Heart right ventricle (tissue), 16 donors: Measurements from ENCODE around the gene MIF. TPM values are rescaled to one million over a fixed set of nuclear protein-coding genes. Genes with fewer than 3 reads are reported as not detected.
A peak's percentile ranks its signal among the peaks of the same experiment; 100 is the strongest.

Experiments
- ATAC-seq, 8 donors: fragments of 200-7000 bp; cut with Tn5 transposase; one replicate each; pipeline ENCODE4 v1.9.1; 2020; ENCODE audit warnings: mild to moderate bottlenecking in 8 of 8, moderate library complexity in 8 of 8, moderate number of reproducible peaks in 1 of 8
- DNase-seq, 2 donors: peaks; one replicate each; pipeline ENCODE4 v3.0.0-alpha.2; 2020
- H3K27ac ChIP-seq, 10 donors: fragments of 200-600 bp; sonication (generic) in 2 of 10; one replicate each; pipeline versions ENCODE4 v1.5.0 to v1.8.0; 2020 to 2022; ENCODE audit warnings: mild to moderate bottlenecking in 3 of 10
- H3K27me3 ChIP-seq, 7 donors: fragments of 200-600 bp; one replicate each; pipeline ENCODE4 v1.8.0; 2021 to 2022; ENCODE audit warnings: mild to moderate bottlenecking in 2 of 7
- H3K36me3 ChIP-seq, 9 donors: fragments of 200-600 bp; sonication (generic) in 1 of 9; one replicate each; pipeline versions ENCODE4 v1.5.0 to v1.8.0; 2020 to 2022; ENCODE audit warnings: mild to moderate bottlenecking in 2 of 9
- H3K4me1 ChIP-seq, 9 donors: fragments of 200-600 bp; sonication (generic) in 1 of 9; one replicate each; pipeline versions ENCODE4 v1.5.0 to v1.8.0; 2020 to 2022; ENCODE audit warnings: mild to moderate bottlenecking in 4 of 9
- H3K4me3 ChIP-seq, 10 donors: fragments of 200-600 bp; sonication (generic) in 2 of 10; one replicate each; pipeline versions ENCODE4 v1.5.0 to v1.8.0; 2020 to 2022; ENCODE audit warnings: mild to moderate bottlenecking in 7 of 10, moderate library complexity in 2 of 10
- H3K9me3 ChIP-seq, 11 donors: fragments of 200-600 bp in 10 of 11; sonication (generic) in 2 of 11; one replicate each; pipeline versions ENCODE4 v1.5.0 to v1.8.0; 2013 to 2022; ENCODE audit warnings: mild to moderate bottlenecking in 2 of 11, control low read depth in 1 of 11, moderate library complexity in 1 of 11
- CTCF ChIP-seq, 9 donors: fragments of 200-600 bp; sonication (generic) in 2 of 9; IDR thresholded peaks; one replicate each; pipeline versions ENCODE4 v1.5.0 to v1.8.0; 2021 to 2022; ENCODE audit warnings: antibody characterized with exemption in 9 of 9, mild to moderate bottlenecking in 5 of 9, moderate library complexity in 1 of 9
- WGBS, 2 donors: extraction: QIAGEN DNeasy Blood & Tissue Kit; methylation state at CpG; one replicate each; pipeline ENCODE4 v1.1.7; 2013; ENCODE audit warnings: inconsistent platforms in 1 of 2; 5-methylcytosine and 5-hydroxymethylcytosine counted together
- intact Hi-C, 10 donors: fragments of 100-400 bp; cut with DNase I; formaldehyde crosslinking; loops; one replicate each; pipeline versions ENCODE4 v1.11.1 to v1.14.2; 2022
- polyA plus RNA-seq, 2 donors: library from polyadenylated mRNA; stranded (reverse); fragments of 200-250 nt; gene quantifications; one replicate each; pipeline ENCODE4 v1.2.3, GENCODE V29; 2013
- total RNA-seq, 10 donors: library from RNA; stranded (reverse); fragmentation: NEBNext Ultra II Directional in 3 of 10; extraction: Animal tissue kit (Norgen Biotek cat#: 25700) in 3 of 10; gene quantifications; one replicate each; pipeline versions ENCODE4 v1.2.1 to v1.2.4, GENCODE V29; 2021 to 2023
- donor health status: Arrhythmogenic right ventricular cardiomyopathy.
- donor health status: ischemic (EF 13 %, LVEDD 7.1; RV severe dilation, severe dysfunction).
- donor health status: healthy with polysubstance abuse.
- donor health status: DM: no; HTN: yes; CAD: no.
- donor health status: DM: no; HTN: no; CAD: no.
- donor health status: ischemic (EF 25% LVEDD 6.9; RV normal size, moderate dysfunction).
- donor health status: ischemic (EF 25% LVEDD 5.7; RV mildly dilated, moderate dysfunction).
- donor health status: healthy.
- donor health status: DM: yes; HTN: yes; CAD: no.
- donor health status: Ischemic cardiomyopathy.
- donor health status: ischemic (EF 35%, LVEDD 5.7; RV mildly dilated, moderate dysfunction).
- donor health status: nonischemic (EF 11% LVEDD 7.7; RV severe dilation, severe dysfunction).
- donor health status: DM: yes; HTN: yes; CAD: no.
- donor health status: PGD.
- donor health status: ischemic (EF 29% LVEDD 5.4; RV normal size, mild dysfunction).
- donor health status: nonischemic (EF 23%, LVEDD 6.1; RV moderate dilation, normal function).

The MIF gene
- total and polyA plus RNA-seq, 12 donors: 135 to 634 (median 228) TPM

GRCh38 chr22:23908587-23909205 lies 14.5 kb downstream of the MIF start:
- TF ChIP-seq CTCF (IDR thresholded peaks at IDR 0.05): no peak
- Histone ChIP-seq H3K4me3 (peak overlapping the region in 1 of 10 donors; percentile 23), H3K4me1 (peaks cover 5 to 29% (median 18%) of the 10 kb centered on the region in 9 donors), H3K27me3 (no peaks in the 10 kb centered on the region), H3K27ac (peak overlapping the region in 4 of 10 donors; percentile 30 to 67 (median 57)), H3K36me3 (no peaks in the 10 kb centered on the region), H3K9me3 (no peaks in the 10 kb centered on the region)
- DNase-seq (no peak), ATAC-seq (no peak)
- intact Hi-C loops: no loop called here
- 73 to 79% methylated on average over 11 of the region's 11 CpGs for whole genome bisulfite sequencing, 2 donors

GRCh38 chr22:23909296-23909898 lies 15.2 kb downstream of the MIF start:
- DNase-seq (no peak), ATAC-seq (no peak)
- no peaks in the 10 kb centered on the region for H3K9me3 ChIP-seq
- TF ChIP-seq CTCF (IDR thresholded peaks at IDR 0.05): no peak
- peaks cover 5 to 29% (median 18%) of the 10 kb centered on the region in 9 donors for H3K4me1 ChIP-seq
- peak overlapping the region in 2 of 10 donors; percentile 5 to 23 for H3K4me3 ChIP-seq
- H3K36me3 ChIP-seq: no peaks in the 10 kb centered on the region
- peak overlapping the region in 5 of 10 donors; percentile 6 to 67 (median 53) for H3K27ac ChIP-seq
- 42 to 50% methylated on average over 6 of the region's 6 CpGs for WGBS, 2 donors
- intact Hi-C loops: no loop called here
- no peaks in the 10 kb centered on the region for H3K27me3 ChIP-seq

GRCh38 chr22:23910496-23911190 lies 16.5 kb downstream of the MIF start:
- H3K27me3 ChIP-seq: no peaks in the 10 kb centered on the region
- no peak for DNase-seq
- ATAC-seq: no peak
- no peaks in the 10 kb centered on the region for H3K9me3 ChIP-seq
- TF ChIP-seq CTCF (IDR thresholded peaks at IDR 0.05): no peak
- WGBS, 2 donors: 87 to 90% methylated on average over 3 of the region's 3 CpGs
- H3K4me1 ChIP-seq: peaks cover 5 to 29% (median 16%) of the 10 kb centered on the region in 9 donors
- intact Hi-C loops: loop anchor here in 2 of 10 donors (10.0 kb wide), 2 partner anchors 64 to 644 kb away; partner anchors contain the start of genes DDT (in 1 of the 2), GUCD1 (in 1 of the 2) and SNRPD3 (in 1 of the 2)
- no peaks in the 10 kb centered on the region for H3K36me3 ChIP-seq
- H3K27ac ChIP-seq: no peak overlapping the region
- no peak overlapping the region for H3K4me3 ChIP-seq

GRCh38 chr22:23911318-23911980 lies 17.3 kb downstream of the MIF start:
- intact Hi-C loops: loop anchor here in 2 of 10 donors (10.0 kb wide), 2 partner anchors 63 to 643 kb away; partner anchors contain the start of genes DDT (in 1 of the 2), GUCD1 (in 1 of the 2) and SNRPD3 (in 1 of the 2)
- Histone ChIP-seq H3K27me3 (no peaks in the 10 kb centered on the region), H3K4me1 (peaks cover 5 to 29% (median 16%) of the 10 kb centered on the region in 9 donors), H3K9me3 (no peaks in the 10 kb centered on the region), H3K4me3 (no peak overlapping the region), H3K36me3 (no peaks in the 10 kb centered on the region), H3K27ac (no peak overlapping the region)
- ATAC-seq (no peak), DNase-seq (no peak)
- 92 to 95% methylated on average over 12 of the region's 12 CpGs for WGBS, 2 donors
- TF ChIP-seq CTCF (IDR thresholded peaks at IDR 0.05): no peak
